ENCODE data around the gene DDX59. TPM values are rescaled to one million over a fixed set of nuclear protein-coding genes. Genes with fewer than 3 reads are reported as not detected.
A peak's percentile ranks its signal among the peaks of the same experiment; 100 is the strongest.

Gene DDX59
- total and polyA plus RNA-seq, 9 of the 15 experiments (the other 6 are each of a cell fraction or from before 2014, with no cell fraction given) = 8.3 to 30.4 (median 19.8) TPM

DNA sequence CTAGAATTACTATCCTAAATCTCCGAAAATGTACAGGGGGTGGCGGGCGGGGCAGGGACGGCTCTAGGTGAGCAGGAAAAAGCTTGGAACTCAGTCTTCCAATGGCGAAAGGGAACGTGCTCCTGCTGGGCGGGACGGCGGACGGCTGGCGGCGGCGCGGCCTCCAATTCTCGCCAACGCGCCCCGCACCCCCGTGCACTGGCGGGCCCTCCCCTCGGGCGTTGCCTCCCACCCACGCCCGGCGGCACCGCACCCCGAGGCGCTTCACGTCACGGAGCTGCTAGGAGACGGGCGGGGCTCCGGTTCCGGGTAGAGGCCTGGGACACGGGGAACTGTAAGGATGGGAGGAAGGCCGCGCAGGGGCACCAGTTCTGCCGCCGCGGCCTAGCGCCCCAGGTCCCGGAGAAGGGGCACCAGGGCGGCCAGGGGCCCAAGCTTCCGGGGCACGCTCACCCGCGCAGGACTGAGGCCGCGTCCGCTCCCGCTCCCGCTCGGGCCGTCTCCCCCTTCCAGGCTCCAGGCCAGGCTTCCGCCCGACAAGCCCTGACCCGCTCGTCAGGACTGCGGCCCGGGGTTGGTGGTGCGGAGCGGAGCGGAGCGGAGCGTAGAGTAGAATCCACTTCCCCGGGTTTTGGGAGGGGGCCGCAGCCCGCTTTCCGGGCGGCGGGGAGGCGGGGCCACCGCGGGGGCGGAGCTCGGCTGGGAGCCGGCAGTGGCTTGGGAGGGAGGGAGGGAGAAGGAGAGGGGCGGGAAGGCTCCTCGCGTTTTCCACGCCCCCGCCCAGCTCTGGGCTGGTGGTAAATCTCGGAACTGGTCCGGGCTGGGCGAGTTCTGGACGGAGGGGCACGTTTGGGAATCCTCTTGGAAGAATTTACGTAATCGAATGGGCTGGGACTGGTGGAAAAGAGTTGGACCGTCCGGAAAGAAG lies at the start of gene DDX59 (continued):
- TF ChIP-seq TOE1 (IDR thresholded peaks at IDR 0.05; ENCODE audit: borderline replicate concordance) (peak; percentile 90), TOE1 (CRISPR knock-in tag; IDR thresholded peaks at IDR 0.05; ENCODE audit: borderline replicate concordance, low read depth) (no peak), XRCC3 (IDR thresholded peaks at IDR 0.05) (no peak), ZNF212 (CRISPR knock-in tag; IDR thresholded peaks at IDR 0.05) (no peak), ZBTB7A (IDR thresholded peaks at IDR 0.05; ENCODE audit: borderline replicate concordance, control insufficient read depth, low read depth, low read length) (peak; percentile 54), TARDBP (IDR thresholded peaks at IDR 0.05) (peak; percentile 87), PHF8 (IDR thresholded peaks at IDR 0.05; ENCODE audit: borderline replicate concordance, low read length) (peak; percentile 99), ZNF57 (CRISPR knock-in tag; IDR thresholded peaks at IDR 0.05) (no peak), ZNF561 (CRISPR knock-in tag; conservative IDR thresholded peaks at IDR 0.05) (no peak), ZNF224 (CRISPR knock-in tag; IDR thresholded peaks at IDR 0.05) (peak; percentile 80; the same call in 1 of the 2 replicates), KDM2B (CRISPR knock-in tag; IDR thresholded peaks at IDR 0.05) (peak; percentile 83), RBM34 (IDR thresholded peaks at IDR 0.05; ENCODE audit: borderline replicate concordance, insufficient read depth, low read length) (peak; percentile 94; the same call in 1 of the 2 replicates), CREM (IDR thresholded peaks at IDR 0.05; ENCODE audit: low read depth) (peak; percentile 95), ZKSCAN8 (CRISPR knock-in tag; IDR thresholded peaks at IDR 0.05) (no peak), BACH1 (tag; IDR thresholded peaks at IDR 0.05) (no peak), FIP1L1 (IDR thresholded peaks at IDR 0.05; ENCODE audit: low read depth, low read length, poor library complexity, severe bottlenecking) (peak; percentile 98), ZNF146 (CRISPR knock-in tag; IDR thresholded peaks at IDR 0.05; ENCODE audit: unreplicated experiment) (no peak), XRCC4 (IDR thresholded peaks at IDR 0.05; ENCODE audit: extremely low read depth, insufficient read depth, insufficient read length) (no peak), DNMT1 (IDR thresholded peaks at IDR 0.05) (no peak)
- TF ChIP-seq, protein P1, sequence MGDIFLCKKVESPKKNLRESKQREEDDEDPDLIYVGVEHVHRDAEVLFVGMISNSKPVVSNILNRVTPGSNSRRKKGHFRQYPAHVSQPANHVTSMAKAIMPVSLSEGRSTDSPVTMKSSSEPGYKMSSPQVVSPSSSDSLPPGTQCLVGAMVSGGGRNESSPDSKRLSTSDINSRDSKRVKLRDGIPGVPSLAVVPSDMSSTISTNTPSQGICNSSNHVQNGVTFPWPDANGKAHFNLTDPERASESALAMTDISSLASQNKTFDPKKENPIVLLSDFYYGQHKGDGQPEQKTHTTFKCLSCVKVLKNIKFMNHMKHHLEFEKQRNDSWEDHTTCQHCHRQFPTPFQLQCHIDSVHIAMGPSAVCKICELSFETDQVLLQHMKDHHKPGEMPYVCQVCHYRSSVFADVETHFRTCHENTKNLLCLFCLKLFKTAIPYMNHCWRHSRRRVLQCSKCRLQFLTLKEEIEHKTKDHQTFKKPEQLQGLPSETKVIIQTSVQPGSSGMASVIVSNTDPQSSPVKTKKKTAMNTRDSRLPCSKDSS (IDR thresholded peaks at IDR 0.05; ENCODE audit: low read depth, partially characterized antibody) = no peak
- TF ChIP-seq, protein P2, sequence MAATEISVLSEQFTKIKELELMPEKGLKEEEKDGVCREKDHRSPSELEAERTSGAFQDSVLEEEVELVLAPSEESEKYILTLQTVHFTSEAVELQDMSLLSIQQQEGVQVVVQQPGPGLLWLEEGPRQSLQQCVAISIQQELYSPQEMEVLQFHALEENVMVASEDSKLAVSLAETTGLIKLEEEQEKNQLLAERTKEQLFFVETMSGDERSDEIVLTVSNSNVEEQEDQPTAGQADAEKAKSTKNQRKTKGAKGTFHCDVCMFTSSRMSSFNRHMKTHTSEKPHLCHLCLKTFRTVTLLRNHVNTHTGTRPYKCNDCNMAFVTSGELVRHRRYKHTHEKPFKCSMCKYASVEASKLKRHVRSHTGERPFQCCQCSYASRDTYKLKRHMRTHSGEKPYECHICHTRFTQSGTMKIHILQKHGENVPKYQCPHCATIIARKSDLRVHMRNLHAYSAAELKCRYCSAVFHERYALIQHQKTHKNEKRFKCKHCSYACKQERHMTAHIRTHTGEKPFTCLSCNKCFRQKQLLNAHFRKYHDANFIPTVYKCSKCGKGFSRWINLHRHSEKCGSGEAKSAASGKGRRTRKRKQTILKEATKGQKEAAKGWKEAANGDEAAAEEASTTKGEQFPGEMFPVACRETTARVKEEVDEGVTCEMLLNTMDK (IDR thresholded peaks at IDR 0.05; ENCODE audit: borderline replicate concordance, insufficient read depth, low read depth, low read length, poor library complexity, severe bottlenecking) = no peak
- TF ChIP-seq, protein P3, sequence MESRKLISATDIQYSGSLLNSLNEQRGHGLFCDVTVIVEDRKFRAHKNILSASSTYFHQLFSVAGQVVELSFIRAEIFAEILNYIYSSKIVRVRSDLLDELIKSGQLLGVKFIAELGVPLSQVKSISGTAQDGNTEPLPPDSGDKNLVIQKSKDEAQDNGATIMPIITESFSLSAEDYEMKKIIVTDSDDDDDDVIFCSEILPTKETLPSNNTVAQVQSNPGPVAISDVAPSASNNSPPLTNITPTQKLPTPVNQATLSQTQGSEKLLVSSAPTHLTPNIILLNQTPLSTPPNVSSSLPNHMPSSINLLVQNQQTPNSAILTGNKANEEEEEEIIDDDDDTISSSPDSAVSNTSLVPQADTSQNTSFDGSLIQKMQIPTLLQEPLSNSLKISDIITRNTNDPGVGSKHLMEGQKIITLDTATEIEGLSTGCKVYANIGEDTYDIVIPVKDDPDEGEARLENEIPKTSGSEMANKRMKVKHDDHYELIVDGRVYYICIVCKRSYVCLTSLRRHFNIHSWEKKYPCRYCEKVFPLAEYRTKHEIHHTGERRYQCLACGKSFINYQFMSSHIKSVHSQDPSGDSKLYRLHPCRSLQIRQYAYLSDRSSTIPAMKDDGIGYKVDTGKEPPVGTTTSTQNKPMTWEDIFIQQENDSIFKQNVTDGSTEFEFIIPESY (CRISPR knock-in tag; IDR thresholded peaks at IDR 0.05) = peak; percentile 68

Data from K562 (cell line).